Iris pigment epithelial cell (primary cell): Measurements from ENCODE around the gene CAMK2B.

Experiments used
- DNase-seq: peaks from one replicate; pipeline ENCODE4 v3.0.0-alpha.2; 2011; ENCODE audit warnings: low read depth

Gene CAMK2B

GRCh38 chr7:44274623-44274975, 50.8 kb downstream of the CAMK2B start:
- no peak for DNase-seq

DNA sequence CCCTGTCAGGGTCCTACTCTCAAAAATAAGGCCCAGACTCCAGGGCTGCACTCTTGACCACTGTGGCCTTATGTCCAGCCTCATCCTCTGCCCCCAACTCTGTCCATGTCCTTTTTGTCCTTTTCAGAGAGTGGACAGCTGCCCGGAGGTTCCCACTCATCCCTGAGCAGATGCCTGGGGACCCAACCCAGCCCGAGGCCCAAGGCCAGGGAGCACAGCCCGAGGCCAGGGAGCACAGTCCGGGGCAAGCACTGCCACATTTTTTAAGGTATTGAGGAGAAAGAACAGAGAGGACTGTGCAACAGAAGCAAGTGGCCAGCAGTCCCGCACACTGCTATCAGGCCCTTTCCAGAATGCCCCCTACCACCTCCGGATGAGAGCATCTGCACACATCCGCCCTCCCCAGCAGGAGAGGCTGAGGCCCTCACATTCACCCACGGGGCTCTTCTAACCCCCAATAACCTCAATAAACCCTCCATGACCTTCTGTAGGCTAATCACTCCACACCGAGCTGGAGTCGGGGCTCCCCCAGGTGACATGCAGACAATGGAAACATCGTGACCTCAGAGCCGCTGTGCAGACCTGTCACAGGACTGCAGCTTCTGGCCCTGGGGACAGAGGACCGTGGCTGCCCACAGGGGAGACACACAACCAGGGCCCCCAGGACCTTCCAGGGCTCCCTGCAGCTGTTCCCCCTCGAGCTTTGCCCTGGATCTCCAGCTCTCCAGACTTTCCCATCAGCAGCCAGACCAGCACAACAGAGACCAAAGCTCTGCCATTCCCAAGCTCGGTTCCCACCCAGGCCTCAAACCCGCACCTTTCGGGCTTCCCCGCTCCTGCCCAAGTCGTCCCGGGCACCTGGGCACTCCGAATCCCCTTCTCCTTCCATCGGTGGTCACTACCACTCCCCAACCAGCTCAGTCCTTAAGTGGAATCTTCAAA, 51.4 kb downstream of the CAMK2B start:
- no peak for DNase-seq

GRCh38 chr7:44272981-44273380, 52.4 kb downstream of the CAMK2B start:
- no peak for DNase-seq

GRCh38 chr7:44272456-44272855, 52.9 kb downstream of the CAMK2B start:
- DNase-seq: no peak

DNA sequence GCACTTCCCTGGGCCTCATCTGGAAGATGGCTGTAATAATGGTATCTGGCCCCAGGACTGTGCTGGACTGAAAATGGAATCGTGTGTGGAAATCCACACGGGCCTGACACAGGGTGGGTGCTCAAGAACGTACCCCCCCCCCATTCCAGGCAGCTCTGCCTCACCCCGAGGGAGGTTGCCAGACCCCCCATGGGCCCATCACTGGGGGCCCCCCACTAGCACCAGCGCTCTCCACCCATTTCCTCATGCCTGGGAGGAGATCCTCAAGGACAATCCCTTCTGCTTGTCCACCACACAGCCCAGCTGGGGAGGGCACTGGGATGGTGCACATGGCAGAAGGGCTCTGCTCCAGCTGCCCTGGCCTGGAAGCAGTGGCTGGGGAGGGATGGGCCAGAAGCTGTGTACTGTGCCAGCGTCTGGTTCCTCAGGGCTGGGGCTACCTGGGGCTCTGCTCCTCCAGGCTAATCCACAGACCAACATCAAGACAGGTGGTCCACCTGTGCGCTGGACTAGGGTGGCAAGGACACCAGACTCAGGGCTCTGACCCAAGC, 55.4 kb downstream of the CAMK2B start:
- no peak for DNase-seq

GRCh38 chr7:44269417-44269816, 56.0 kb downstream of the CAMK2B start:
- no peak for DNase-seq

GRCh38 chr7:44268671-44269070, 56.7 kb downstream of the CAMK2B start:
- no peak for DNase-seq

DNA sequence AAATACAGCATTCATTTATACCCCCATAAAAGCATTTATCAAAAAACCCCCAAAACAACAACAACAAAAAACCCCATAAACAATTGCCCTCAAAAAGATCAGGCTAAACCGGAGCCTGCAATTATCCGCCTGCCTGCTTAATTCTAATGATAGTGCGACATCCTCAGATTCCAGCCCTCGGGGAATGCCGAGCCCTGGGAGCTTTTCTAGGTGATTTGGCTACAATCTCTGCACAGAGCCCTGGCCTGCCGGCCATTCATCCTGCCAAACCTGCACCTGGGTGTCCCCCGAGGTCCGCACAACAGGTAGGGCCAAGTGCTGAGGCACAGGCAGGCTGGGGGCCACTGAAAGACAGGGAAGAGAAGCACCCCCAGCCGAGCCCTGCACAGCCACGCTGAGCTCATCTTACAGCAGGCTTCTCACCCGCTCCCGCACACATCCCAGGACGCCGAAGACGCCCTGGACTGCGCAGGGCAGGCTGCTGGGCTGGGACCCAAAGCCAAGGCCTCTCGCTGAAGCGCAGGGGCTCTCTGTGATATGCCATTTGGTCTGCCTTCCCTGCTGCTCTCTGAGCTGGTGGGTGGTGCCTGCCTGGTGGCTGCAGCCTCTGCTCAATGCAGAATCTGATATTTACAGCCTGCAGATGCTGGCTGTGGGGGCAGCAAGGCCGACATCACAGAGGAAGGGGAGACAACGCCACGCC, 57.5 kb downstream of the CAMK2B start:
- no peak for DNase-seq

DNA sequence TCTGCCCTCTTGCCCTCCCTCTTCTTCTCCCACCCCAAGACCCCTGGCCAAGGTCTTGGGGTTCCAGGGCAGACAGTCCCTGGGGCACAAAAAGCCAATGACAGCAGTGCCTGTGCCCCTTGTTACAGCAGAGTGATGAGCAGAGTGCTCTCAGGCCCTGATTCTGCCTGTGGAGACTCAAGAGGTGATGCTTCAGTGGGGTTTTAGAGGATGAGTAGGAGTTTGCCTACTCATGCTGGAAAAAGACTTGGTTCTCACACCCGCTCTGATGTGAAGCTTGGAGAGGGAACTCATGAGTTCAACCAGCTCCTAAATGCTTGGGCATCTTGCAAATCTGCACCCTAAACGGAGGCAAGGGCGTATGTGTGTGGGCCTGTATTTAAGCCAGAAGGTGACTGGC, 58.2 kb downstream of the CAMK2B start:
- no peak for DNase-seq

GRCh38 chr7:44266526-44266925, 58.9 kb downstream of the CAMK2B start:
- no peak for DNase-seq

DNA sequence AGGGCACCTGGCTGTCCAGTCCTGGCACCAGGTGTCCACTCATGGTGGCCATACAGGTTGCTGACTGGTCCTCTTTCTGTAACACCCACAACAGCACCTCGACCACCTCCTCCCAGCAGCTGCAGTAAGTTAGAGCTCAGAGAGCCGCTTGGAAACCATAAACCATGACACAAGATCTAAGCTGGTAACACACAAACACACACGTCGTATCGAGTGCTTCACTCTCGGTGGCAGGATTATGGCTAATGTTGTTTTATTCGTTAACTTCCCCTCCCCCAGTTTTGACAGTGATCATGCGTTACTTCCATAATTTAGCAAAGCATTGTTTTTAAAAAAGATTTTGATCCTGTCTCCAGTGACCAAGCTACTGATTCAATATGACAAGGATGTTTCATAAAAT, 59.7 kb downstream of the CAMK2B start:
- DNase-seq: no peak

- no peak for DNase-seq
Measured at GRCh38 chr7:44264221-44264931, 61.0 kb downstream of the CAMK2B start.

GRCh38 chr7:44263326-44264082, 61.9 kb downstream of the CAMK2B start:
- DNase-seq: no peak

GRCh38 chr7:44262031-44262430, 63.4 kb downstream of the CAMK2B start:
- no peak for DNase-seq

DNA sequence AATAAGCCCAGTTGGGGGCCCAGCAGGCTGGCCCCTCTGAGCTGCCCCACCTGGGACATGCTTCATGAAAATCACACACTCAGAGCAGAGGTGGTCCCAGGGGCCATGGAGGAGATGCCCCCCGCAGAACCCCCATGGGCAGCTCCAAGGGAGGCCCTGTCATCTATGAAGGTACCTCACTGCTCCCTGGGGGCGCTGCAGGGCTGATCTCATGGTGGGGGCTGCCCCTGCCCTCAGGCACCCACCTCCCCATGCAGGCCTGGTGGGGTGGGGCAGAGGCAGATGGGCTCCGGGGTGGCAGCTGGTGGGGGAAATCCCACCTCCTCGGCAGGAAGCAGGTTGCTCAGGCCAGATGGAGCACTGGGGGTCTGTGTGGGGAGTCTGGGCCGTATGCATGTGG, 64.2 kb downstream of the CAMK2B start:
- DNase-seq: no peak

- DNase-seq: peak; percentile 95
Measured at GRCh38 chr7:44259547-44260457, 65.6 kb downstream of the CAMK2B start.

DNA sequence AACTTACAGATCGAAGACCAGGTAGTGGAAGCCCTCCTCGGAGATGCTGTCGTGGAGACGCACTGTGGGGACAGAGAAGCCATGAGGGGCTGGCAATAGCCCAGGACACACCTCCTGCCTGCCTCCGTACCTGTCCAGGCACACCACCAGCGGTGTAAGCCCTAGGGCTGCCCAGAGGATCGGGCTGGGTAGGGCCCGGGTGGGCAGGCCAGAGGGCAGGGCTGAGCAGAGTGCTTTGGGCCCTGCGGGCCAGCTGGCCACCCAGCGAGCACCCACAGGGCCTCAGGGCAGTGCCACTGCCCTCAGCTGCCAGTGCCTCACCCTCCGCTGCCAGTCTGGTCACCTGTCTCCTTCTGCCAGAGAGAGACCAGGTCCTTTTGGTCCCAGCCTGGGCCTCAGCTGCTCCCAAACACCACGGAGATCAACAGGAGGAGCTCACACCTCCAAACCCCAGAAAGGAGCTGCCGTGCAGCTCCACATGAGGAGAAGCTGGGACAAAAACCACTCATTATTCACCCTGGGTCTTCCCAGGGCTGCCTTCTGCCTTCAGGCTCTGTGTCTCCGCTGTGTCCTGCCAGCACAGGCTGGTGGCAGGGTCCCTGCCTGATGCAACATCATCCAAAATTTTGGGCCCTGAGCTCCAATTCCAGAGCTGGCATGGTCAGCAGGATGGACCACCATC, 66.4 kb downstream of the CAMK2B start:
- peak; percentile 7 for DNase-seq

- DNase-seq: no peak
Measured at GRCh38 chr7:44258423-44258760, 67.0 kb downstream of the CAMK2B start.

GRCh38 chr7:44257618-44258422, 67.6 kb downstream of the CAMK2B start:
- DNase-seq: peak; percentile 92
